PFSK-1 (cell line): ENCODE data around the gene NGFR.

Experiments used
- FOXP2 ChIP-seq: optimal IDR thresholded peaks from 2 replicates; pipeline ENCODE3; 2011; ENCODE audit warnings: borderline replicate concordance, control low read depth, inconsistent platforms; ENCODE audit not compliant: insufficient read depth; ENCODE audit errors: extremely low read length, extremely low read depth
- REST ChIP-seq, 2 experiments: IDR thresholded peaks; 2 replicates each; pipeline versions ENCODE4 v1.6.1 to v1.8.0; 2011 to 2012; ENCODE audit warnings: low read depth in 2 of 2, low read length in 2 of 2, control low read depth in 1 of 2, inconsistent platforms in 1 of 2, mild to moderate bottlenecking in 1 of 2, moderate library complexity in 1 of 2; ENCODE audit not compliant: insufficient read depth in 1 of 2
- SIN3A ChIP-seq: IDR thresholded peaks from 2 replicates; pipeline ENCODE4 v1.6.1; 2012; ENCODE audit warnings: mild to moderate bottlenecking, low read length, moderate library complexity, borderline replicate concordance; ENCODE audit not compliant: insufficient read depth
- TAF1 ChIP-seq: IDR thresholded peaks from 2 replicates; pipeline ENCODE4 v1.6.1; 2012; ENCODE audit warnings: low read length, control low read depth, borderline replicate concordance; ENCODE audit not compliant: insufficient read depth

- TF ChIP-seq REST (IDR thresholded peaks at IDR 0.05; ENCODE audit: insufficient read depth in 1 of 2, low read depth in 2 of 2, low read length in 2 of 2): no peak
- no peak for TF ChIP-seq FOXP2
- no peak for TF ChIP-seq SIN3A
- no peak for TF ChIP-seq TAF1
These were observed 28.7 kb upstream of the NGFR start for GRCh38 chr17:49466436-49466835.
